Fibroblast of skin of left biceps (primary cell): Measurements from ENCODE around the gene CNST.

Experiments used
- DNase-seq, 2 experiments: peaks; one replicate each; pipeline ENCODE4 v3.0.0-alpha.2; 2013; ENCODE audit warnings: low read depth in 2 of 2

Gene CNST

GRCh38 chr1:246566128-246566812 is at the start of gene CNST, which contains the start of gene TFB2M:
Gene CNST, plus strand, starts transcription at chr1:246566456. Its CDS starts 25,107 bp downstream, at chr1:246591563.
Gene TFB2M, minus strand, starts transcription at chr1:246566261. Its CDS starts 123 bp downstream, at chr1:246566138.
- peak; percentile 97 to 98 for DNase-seq

- no peak for DNase-seq
Observed at GRCh38 chr1:246517391-246517790, 48.9 kb upstream of the CNST start.

- no peak for DNase-seq
Observed at GRCh38 chr1:246518456-246519205, 47.6 kb upstream of the CNST start.

DNA sequence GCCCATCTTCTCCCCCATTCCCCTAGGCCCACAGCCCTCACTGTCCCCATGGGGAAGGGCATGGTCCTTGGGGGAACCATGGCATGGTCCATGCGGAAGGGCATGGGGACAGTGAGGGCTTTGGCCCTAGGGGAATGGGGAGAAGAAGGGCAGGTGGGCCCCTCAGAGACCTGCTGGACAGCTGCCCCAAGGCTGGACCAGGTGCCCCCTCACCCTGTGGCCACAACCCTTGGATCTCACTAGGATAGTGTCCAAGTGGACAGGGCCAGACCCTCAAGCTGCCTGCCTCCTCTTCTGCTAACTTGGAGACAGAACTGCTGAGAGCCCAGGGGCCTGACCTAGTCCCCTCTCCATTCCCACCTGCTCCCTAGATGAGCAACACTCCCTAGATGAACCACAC is 46.7 kb upstream of the CNST start:
- DNase-seq: no peak

- DNase-seq: no peak
Observed at GRCh38 chr1:246526380-246526779, 39.9 kb upstream of the CNST start.

GRCh38 chr1:246526915-246527314 is 39.3 kb upstream of the CNST start:
- no peak for DNase-seq

GRCh38 chr1:246527402-246528088 is 38.7 kb upstream of the CNST start:
- DNase-seq: no peak

GRCh38 chr1:246528933-246529731 is 37.1 kb upstream of the CNST start:
- no peak for DNase-seq

DNA sequence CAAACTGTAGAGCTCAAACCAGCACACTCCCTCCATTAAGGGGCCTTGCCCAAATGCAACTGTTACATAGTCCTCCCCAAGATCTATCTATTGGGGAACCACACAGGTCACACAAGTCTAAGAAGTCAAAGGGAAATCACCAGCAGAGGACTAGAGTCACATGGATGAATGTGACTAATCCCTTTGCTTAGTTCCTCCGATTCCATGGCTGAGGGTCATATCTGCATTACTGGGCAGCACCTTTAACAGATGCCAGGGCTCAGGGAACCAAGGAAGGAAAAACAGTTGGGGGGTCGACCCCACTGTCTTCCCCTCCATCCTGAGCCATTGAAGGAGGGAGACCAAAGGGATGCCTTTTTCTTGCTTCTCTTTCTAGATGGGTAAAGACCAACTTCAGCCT is 35.8 kb upstream of the CNST start:
- DNase-seq: no peak

DNA sequence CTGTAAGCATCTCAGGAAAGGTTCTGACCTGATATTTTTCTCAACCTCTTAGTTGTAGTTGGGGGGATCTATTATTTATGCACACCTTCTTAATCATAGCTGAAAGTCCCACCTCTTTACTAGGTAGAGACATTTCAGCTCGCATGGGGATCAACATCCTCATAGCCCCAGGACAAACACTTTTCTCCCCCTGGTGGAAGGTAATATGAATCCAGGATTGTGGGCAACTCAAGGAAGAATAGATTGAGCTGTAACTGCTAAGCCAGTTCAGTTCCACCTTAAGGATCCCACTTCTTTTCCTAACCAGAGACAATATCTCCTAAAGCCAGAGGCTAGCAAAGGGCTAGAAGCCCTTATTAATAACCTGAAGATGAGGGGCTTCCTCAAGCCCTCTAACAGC is 33.7 kb upstream of the CNST start:
- no peak for DNase-seq

DNA sequence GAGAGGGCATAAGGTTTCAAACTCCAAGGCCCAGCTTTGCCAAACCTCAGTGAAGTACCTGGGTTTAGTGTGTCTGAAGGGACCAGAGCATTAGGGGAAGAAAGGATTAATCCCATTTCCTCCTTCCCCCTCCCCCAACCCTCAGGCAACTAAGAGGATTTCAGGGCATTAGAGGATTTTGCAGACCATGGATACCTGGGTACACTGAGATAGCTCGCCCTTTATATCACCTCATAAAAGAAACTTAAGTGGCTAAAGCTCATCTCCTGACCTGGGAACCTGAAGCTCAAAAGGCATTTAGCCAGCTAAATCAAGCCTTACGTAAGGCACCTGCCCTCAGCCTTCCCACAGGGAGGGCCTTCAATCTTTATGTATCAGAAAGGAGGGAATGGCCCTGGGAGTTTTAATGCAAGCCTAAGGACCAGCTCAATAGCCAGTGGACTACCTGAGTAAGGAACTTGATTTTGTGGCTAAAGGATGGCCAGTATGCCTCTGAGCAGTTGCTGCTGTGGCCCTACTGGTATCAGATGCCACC is 32.8 kb upstream of the CNST start:
- no peak for DNase-seq

GRCh38 chr1:246534114-246534513 is 32.1 kb upstream of the CNST start:
- DNase-seq: no peak

DNA sequence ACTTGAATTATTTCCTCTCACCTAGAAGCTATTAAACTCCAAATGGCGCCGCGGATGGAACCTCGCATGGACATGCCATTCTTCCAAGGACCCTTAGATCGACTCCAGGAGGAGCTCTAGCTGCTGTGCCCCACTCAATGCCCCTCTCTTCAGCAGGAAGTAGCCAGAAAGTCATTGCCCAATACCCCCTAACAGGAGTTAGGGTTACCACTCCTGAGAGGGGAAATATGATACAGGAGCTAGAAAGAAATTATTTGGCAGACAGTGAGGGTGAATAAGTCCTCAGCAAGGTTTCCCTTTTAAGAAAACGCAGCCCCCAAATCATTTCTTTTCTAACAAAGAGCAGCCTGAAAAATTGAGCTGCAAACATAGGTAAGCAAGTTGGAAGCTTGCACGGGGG is 28.8 kb upstream of the CNST start:
- no peak for DNase-seq

DNA sequence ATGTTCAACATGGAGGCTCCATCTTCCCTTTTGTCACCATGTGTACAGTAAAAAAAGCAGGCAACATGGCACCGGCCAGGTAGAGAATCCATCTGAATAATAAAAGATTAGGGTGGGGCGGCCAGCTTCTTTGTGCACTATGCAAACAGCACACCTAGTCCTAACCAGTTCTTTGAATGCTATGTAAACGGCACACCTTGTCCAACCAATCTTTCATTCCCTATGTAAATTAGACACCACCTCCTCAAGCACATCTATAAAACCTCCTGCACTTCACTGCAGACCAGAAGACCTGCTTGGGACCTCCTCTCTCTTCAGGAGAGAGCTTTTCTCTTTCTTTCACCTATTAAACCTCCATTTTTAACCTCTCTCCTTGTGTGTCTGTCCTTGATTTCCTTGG is 28.4 kb upstream of the CNST start:
- DNase-seq: no peak

GRCh38 chr1:246540738-246541491 is 25.3 kb upstream of the CNST start:
- no peak for DNase-seq

DNA sequence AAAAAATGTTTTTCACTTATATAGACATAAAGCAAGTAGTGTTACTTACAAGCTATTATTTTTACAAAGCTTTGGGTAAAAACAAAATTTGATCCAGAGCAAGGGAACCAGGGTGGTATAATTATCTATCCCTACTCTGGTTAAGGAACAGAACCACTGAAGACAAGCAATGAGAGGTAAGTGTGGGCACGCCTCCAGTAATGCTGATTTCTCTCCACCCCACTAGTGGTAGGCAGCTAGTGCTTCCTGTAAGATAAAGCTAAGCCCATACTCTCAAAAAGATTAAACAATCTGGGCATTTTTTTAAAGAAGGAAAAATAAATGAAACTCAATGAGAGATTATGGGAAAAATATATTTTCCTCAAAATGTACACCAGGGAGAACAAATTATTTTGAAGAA is 22.3 kb upstream of the CNST start:
- no peak for DNase-seq

DNA sequence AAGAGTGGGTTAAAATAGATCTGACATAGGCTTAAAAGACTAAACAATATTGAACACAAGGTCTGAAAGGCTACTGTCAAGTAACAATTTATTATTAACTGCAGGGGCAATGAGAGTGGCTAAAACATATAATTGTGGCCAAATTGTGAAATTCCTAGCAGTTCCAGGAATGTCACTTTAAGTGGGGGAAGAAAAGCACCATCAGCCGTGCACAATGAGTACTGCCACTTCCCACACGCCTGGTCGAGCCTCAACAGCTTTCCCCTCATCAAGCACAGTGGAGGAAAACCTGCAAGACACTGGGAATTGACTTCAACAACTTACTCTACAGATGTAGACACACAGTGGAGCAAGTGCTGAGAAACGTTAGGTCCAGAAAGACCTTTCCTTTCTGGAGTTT is 16.6 kb upstream of the CNST start:
- no peak for DNase-seq

- DNase-seq: no peak
Observed at GRCh38 chr1:246550402-246550801, 15.9 kb upstream of the CNST start.

DNA sequence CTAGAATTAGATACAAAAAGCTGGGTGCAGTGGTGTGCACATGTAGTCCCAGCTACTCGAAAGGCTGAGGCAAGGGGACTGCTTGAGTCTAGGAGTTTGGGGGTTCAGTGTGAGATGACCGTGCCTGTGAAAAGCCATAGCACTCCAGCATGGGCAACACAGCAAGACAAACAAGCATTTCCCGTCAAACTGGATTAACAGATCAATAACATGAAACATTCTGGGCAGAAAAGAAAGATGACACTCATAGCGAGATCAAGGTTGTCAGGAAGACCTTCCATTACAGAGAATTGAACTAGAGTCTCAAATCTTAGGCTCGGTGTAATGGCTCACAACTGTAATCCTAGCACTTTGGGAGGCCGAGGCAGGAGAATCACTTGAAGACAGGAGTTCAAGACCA is 14.1 kb upstream of the CNST start:
- DNase-seq: no peak

- DNase-seq: no peak
Observed at GRCh38 chr1:246554201-246554600, 12.1 kb upstream of the CNST start.

DNA sequence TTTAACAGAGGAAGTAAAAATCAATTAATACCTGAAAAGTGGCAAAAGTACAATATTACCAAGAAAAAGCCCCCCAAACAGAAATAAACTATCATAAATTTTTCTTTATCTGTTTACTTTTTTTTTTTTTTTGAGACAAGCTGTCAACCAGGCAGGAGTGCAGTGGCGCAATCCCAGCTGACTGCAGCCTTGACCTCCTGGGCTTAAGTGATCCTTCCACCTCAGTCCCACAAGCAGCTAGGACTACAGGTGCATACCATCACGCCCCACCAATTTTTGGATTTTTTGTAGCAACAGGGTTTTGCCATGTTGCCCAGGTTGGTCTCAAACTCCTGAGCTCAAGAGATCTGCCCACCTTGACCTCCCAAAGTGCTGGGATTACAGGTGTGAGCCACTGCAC is 8.2 kb upstream of the CNST start:
- no peak for DNase-seq
